Calu3 (cell line): Measurements from ENCODE around the gene C16orf89. TPM values are rescaled to one million over a fixed set of nuclear protein-coding genes. Genes with fewer than 3 reads are reported as not detected.

ENCODE experiments used
- BruUV-seq: library from RNA; stranded (reverse); fragments of 400-500 nt; replicated peaks from 2 replicates; lab custom pipeline; 2021; lab: Mats Ljungman, UMichigan
- CTCF ChIA-PET: fragments of 300-600 bp; sonication (Branson Sonifier 250); formaldehyde crosslinking; loops from one replicate; lab custom pipeline; 2022; ENCODE audit warnings: antibody characterized with exemption; lab: Charles Lee
- DNase-seq: peaks from one replicate; pipeline ENCODE4 v3.0.0; 2022
- H3K27ac Mint-ChIP-seq: one replicate; pipeline ENCODE4 v1.8.0; 2022; ENCODE audit warnings: mixed read lengths; ENCODE audit not compliant: unreplicated experiment
- H3K27me3 Mint-ChIP-seq: one replicate; pipeline ENCODE4 v1.8.0; 2022; ENCODE audit warnings: mixed read lengths; ENCODE audit not compliant: unreplicated experiment
- H3K36me3 Mint-ChIP-seq: one replicate; pipeline ENCODE4 v1.8.0; 2022; ENCODE audit warnings: mild to moderate bottlenecking, moderate library complexity, mixed read lengths; ENCODE audit not compliant: insufficient read depth, unreplicated experiment
- H3K4me1 Mint-ChIP-seq: one replicate; pipeline ENCODE4 v1.8.0; 2022; ENCODE audit warnings: mild to moderate bottlenecking, low read depth, mixed read lengths; ENCODE audit not compliant: unreplicated experiment
- H3K4me3 Mint-ChIP-seq: one replicate; pipeline ENCODE4 v1.8.0; 2022; ENCODE audit warnings: mild to moderate bottlenecking, low read depth, moderate library complexity, mixed read lengths; ENCODE audit not compliant: unreplicated experiment
- H3K9me3 Mint-ChIP-seq: one replicate; pipeline ENCODE4 v1.8.0; 2022; ENCODE audit warnings: low read depth, mixed read lengths; ENCODE audit not compliant: unreplicated experiment
- CTCF ChIP-seq: fragments of 200-600 bp; IDR thresholded peaks from one replicate; pipeline ENCODE4 v1.8.0; 2022; ENCODE audit warnings: antibody characterized with exemption; ENCODE audit not compliant: unreplicated experiment
- intact Hi-C: fragments of 100-400 bp; cut with micrococcal nuclease; formaldehyde crosslinking; loops from one replicate; pipeline ENCODE4 v1.10.0; 2022; ENCODE audit not compliant: unreplicated experiment
- total RNA-seq: library from RNA; stranded (reverse); gene quantifications from 2 replicates; pipeline ENCODE4 v1.2.3, GENCODE V29; 2022

Gene C16orf89
- total RNA-seq, 1 experiment from 2014 or later, result not detected

DNA sequence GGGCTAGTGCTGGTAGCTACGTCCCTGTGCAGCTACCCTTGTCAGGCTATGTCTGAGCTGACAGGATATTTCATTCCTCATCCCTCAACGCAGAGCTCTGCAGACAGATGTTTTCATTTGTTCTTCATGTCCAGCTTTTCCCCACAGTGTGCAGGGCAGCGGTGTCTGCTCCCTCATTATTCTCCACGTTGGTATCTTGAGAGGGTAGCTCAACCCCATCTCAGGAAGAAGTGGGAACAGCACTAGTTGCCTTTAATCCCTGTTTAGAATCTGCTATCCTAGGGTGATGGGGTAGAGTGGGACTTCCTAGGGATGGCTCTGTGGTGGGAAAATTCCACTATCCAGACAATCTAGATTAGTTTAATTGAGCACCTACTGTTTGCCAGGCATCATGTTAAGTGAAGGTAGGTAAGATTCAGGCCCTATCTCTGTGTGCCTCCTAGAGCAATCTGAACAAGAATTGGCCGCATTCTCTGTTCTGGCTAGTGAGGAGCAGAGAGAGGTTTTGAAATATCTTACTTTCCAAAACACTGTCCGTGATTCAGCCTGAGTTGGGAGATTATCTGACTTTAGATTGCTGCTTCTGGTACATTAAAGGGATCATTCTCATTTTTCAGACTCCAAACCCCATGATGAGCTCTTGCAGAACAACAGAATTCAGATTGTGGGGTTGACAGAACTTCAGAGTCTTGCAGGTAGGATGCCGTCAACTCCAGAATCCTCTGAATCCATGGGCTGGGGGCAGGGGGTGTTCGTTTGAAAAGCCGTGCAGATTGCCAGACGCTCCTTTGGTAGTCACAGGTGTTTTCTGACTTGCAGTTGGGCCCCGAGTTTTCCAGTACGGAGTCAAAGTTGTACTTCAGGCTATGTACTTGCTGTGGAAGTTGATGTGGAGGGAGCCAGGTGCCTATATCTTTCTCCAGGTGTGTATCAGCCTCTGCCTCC, 6.8 kb upstream of the C16orf89 start:
- peaks cover 7% of the 10 kb centered on the region for H3K27me3 Mint-ChIP-seq

GRCh38 chr16:5071681-5072333, 6.1 kb upstream of the C16orf89 start, which contains the start of gene ALG1:
TSS of gene ALG1 (plus strand) at chr16:5071843. CDS start at chr16:5071850, 7 bp downstream.
- BruUV-seq, result no TSS peak
- TF ChIP-seq CTCF, result no peak
- intact Hi-C loops, result no loop called here
- no peaks in the 10 kb centered on the region for H3K9me3 Mint-ChIP-seq
- peaks cover 15% of the 10 kb centered on the region for H3K27me3 Mint-ChIP-seq
- peak; percentile 94 for DNase-seq
- CTCF ChIA-PET, result interaction anchor here (0.9 to 1.2 kb wide), 2 partner anchors 13 to 21 kb away, joined by 3 to 4 read pairs; no protein-coding TSS in a partner anchor
- H3K4me3 Mint-ChIP-seq, result peak within 1 kb of the TSS; percentile 98
- H3K36me3 Mint-ChIP-seq, result peaks cover 25% of the 10 kb centered on the region
- peaks cover 18% of the 10 kb centered on the region for H3K4me1 Mint-ChIP-seq
- H3K27ac Mint-ChIP-seq, result peak within 1 kb of the TSS; percentile 92

More for the DNA sequence above, 6.8 kb upstream of the C16orf89 start:
- no peak for DNase-seq
- no TSS peak for BruUV-seq
- Mint-ChIP-seq H3K27ac (peak overlapping the region; percentile 92), H3K9me3 (no peaks in the 10 kb centered on the region), H3K4me3 (peak overlapping the region; percentile 98), H3K36me3 (peaks cover 25% of the 10 kb centered on the region), H3K4me1 (peaks cover 18% of the 10 kb centered on the region)
- CTCF ChIA-PET, result interaction anchor here (0.7 to 1.2 kb wide), 3 partner anchors 12 to 583 kb away, joined by 3 to 4 read pairs (median 3); no protein-coding TSS in a partner anchor
- intact Hi-C loops, result no loop called here
- no peak for TF ChIP-seq CTCF

GRCh38 chr16:5071341-5071680, 5.6 kb upstream of the C16orf89 start:
- H3K4me3 Mint-ChIP-seq, result peak overlapping the region; percentile 98
- TF ChIP-seq CTCF, result no peak
- CTCF ChIA-PET, result interaction anchor here (1.2 kb wide), 1 partner anchor 21 kb away, joined by 4 read pairs; no protein-coding TSS in a partner anchor
- H3K27ac Mint-ChIP-seq, result peak overlapping the region; percentile 92
- H3K4me1 Mint-ChIP-seq, result peaks cover 18% of the 10 kb centered on the region
- no peaks in the 10 kb centered on the region for H3K9me3 Mint-ChIP-seq
- BruUV-seq, result no TSS peak
- intact Hi-C loops, result no loop called here
- DNase-seq, result no peak
- peaks cover 19% of the 10 kb centered on the region for H3K27me3 Mint-ChIP-seq
- peaks cover 25% of the 10 kb centered on the region for H3K36me3 Mint-ChIP-seq

- CTCF ChIA-PET, result no interaction called here
- Mint-ChIP-seq H3K9me3 (no peaks in the 10 kb centered on the region), H3K27me3 (peaks cover 25% of the 10 kb centered on the region), H3K27ac (no peak overlapping the region), H3K36me3 (peaks cover 25% of the 10 kb centered on the region), H3K4me1 (peaks cover 18% of the 10 kb centered on the region), H3K4me3 (peak overlapping the region; percentile 98)
- intact Hi-C loops, result no loop called here
- TF ChIP-seq CTCF, result no peak
- no peak for DNase-seq
- BruUV-seq, result no TSS peak
These were observed 4.9 kb upstream of the C16orf89 start for GRCh38 chr16:5070431-5071186.
